Measurements from ENCODE around the gene CFAP20DC.

The CFAP20DC gene

GRCh38 chr3:59081071-59081470 is 31.2 kb upstream of the CFAP20DC start:
- no peak overlapping the region for H3K27ac ChIP-seq
- TF ChIP-seq ZFX (IDR thresholded peaks at IDR 0.05; ENCODE audit: borderline replicate concordance) (no peak), CTCF (IDR thresholded peaks at IDR 0.05) (no peak)

GRCh38 chr3:59079962-59080361 is 30.1 kb upstream of the CFAP20DC start:
- no peak for TF ChIP-seq ZFX (IDR thresholded peaks at IDR 0.05; ENCODE audit: borderline replicate concordance)
- TF ChIP-seq CTCF (IDR thresholded peaks at IDR 0.05): no peak
- H3K27ac ChIP-seq: no peak overlapping the region

- no peak for TF ChIP-seq CTCF (IDR thresholded peaks at IDR 0.05)
- TF ChIP-seq ZFX (IDR thresholded peaks at IDR 0.05; ENCODE audit: borderline replicate concordance): no peak
- no peak overlapping the region for H3K27ac ChIP-seq
Measured at GRCh38 chr3:59074764-59075163, 24.9 kb upstream of the CFAP20DC start.

GRCh38 chr3:59072681-59073080 is 22.9 kb upstream of the CFAP20DC start:
- TF ChIP-seq ZFX (IDR thresholded peaks at IDR 0.05; ENCODE audit: borderline replicate concordance): no peak
- no peak for TF ChIP-seq CTCF (IDR thresholded peaks at IDR 0.05)
- H3K27ac ChIP-seq: no peak overlapping the region

- no peak overlapping the region for H3K27ac ChIP-seq
- TF ChIP-seq CTCF (IDR thresholded peaks at IDR 0.05) (no peak), ZFX (IDR thresholded peaks at IDR 0.05; ENCODE audit: borderline replicate concordance) (no peak)
Measured at GRCh38 chr3:59069838-59070237, 20.0 kb upstream of the CFAP20DC start.

- TF ChIP-seq ZFX (IDR thresholded peaks at IDR 0.05; ENCODE audit: borderline replicate concordance): no peak
- TF ChIP-seq CTCF (IDR thresholded peaks at IDR 0.05): no peak
Measured at GRCh38 chr3:59065240-59065639, 15.4 kb upstream of the CFAP20DC start.

GRCh38 chr3:59064728-59065127 is 14.9 kb upstream of the CFAP20DC start:
- no peak overlapping the region for H3K27ac ChIP-seq
- no peak for TF ChIP-seq ZFX (IDR thresholded peaks at IDR 0.05; ENCODE audit: borderline replicate concordance)
- no peak for TF ChIP-seq CTCF (IDR thresholded peaks at IDR 0.05)

More at GRCh38 chr3:59065240-59065639, 15.4 kb upstream of the CFAP20DC start:
- H3K27ac ChIP-seq: no peak overlapping the region
